Measurements from ENCODE around the gene TMEM95.
A peak's percentile ranks its signal among the peaks of the same experiment; 100 is the strongest.

GRCh38 chr17:7323731-7324437 is 31.1 kb upstream of the TMEM95 start:
- TF ChIP-seq POLR2A (IDR thresholded peaks at IDR 0.05) (no peak), CTCF (IDR thresholded peaks at IDR 0.05) (peak; percentile 51 to 64 (median 58))
